K562 (cell line): ENCODE data around the gene LRP1B. TPM values are rescaled to one million over a fixed set of nuclear protein-coding genes. Genes with fewer than 3 reads are reported as not detected.

Experiments
- ATAC-seq: fragments of 200-7000 bp; cut with Tn5 transposase; 3 replicates; pipeline ENCODE4 v1.9.1; 2020; ENCODE audit warnings: moderate library complexity
- BruUV-seq: library from RNA; stranded (reverse); fragments of 400-500 nt; replicated peaks from 2 replicates; lab custom pipeline; 2021; lab: Mats Ljungman, UMichigan
- CTCF ChIA-PET: fragments of 300-600 bp; formaldehyde crosslinking; extraction: SDS; loops from one replicate; lab custom pipeline; 2021; ENCODE audit warnings: low intra/inter-chr PET ratio; lab: Yijun Ruan, JAX
- POLR2A ChIA-PET: fragments of 300-600, 350-650 bp; sonication (Branson Sonifier 250); formaldehyde crosslinking; extraction: SDS; loops from one replicate; lab custom pipeline; 2021; ENCODE audit warnings: antibody characterized with exemption, inconsistent platforms; lab: Yijun Ruan, JAX
- DNase-seq, 4 experiments: peaks; one replicate each; pipeline versions ENCODE4 v3.0.0 to v3.0.0-alpha.2; 2011 to 2018; ENCODE audit warnings: low spot score in 3 of 4, mixed read lengths in 3 of 4; ENCODE audit errors: extremely low read depth in 1 of 4
- FAIRE-seq: peaks from 2 replicates; lab custom pipeline; 2011; peaks lifted over from hg19 to GRCh38; lab: Jason Lieb, UNC
- H2AFZ ChIP-seq: 2 replicates; pipeline ENCODE4 v1.6.0; 2011; ENCODE audit warnings: low read depth, low read length, control low read depth, inconsistent platforms
- H3K27ac ChIP-seq: fragments of 200-600 bp; 3 replicates; pipeline ENCODE4 v1.8.0; 2011; ENCODE audit warnings: low read depth, mild to moderate bottlenecking, control low read depth, inconsistent platforms, low read length, moderate library complexity, mixed read lengths; ENCODE audit errors: extremely low read depth
- H3K27me3 ChIP-seq, 2 experiments: fragments of 300-600 bp in 1 of 2; 2 replicates in 1 of 2; 3 replicates in 1 of 2; pipeline versions ENCODE4 v1.6.0 to v1.8.0; 2011; ENCODE audit warnings: inconsistent platforms in 2 of 2, low read length in 2 of 2, mild to moderate bottlenecking in 1 of 2, mixed read lengths in 1 of 2, moderate library complexity in 1 of 2; ENCODE audit not compliant: control insufficient read depth in 2 of 2, insufficient read depth in 2 of 2
- H3K36me3 ChIP-seq: fragments of 300-600 bp; 3 replicates; pipeline ENCODE4 v1.8.0; 2011; ENCODE audit warnings: mild to moderate bottlenecking, low read length, inconsistent platforms; ENCODE audit not compliant: control insufficient read depth, insufficient read depth
- H3K4me1 ChIP-seq, 2 experiments: fragments of 200-600 bp in 1 of 2; replicated peaks in 1 of 2; 2 replicates in 1 of 2; 3 replicates in 1 of 2; pipeline versions ENCODE4 v1.5.1 to v1.8.0; 2011; ENCODE audit warnings: inconsistent platforms in 2 of 2, low read length in 2 of 2, mild to moderate bottlenecking in 1 of 2, mixed read lengths in 1 of 2, moderate library complexity in 1 of 2; ENCODE audit not compliant: control insufficient read depth in 2 of 2, insufficient read depth in 2 of 2
- H3K4me2 ChIP-seq: 2 replicates; pipeline ENCODE4 v1.6.1; 2011; ENCODE audit warnings: low read length, control low read depth, inconsistent platforms, mixed read lengths; ENCODE audit not compliant: insufficient read depth
- H3K4me3 ChIP-seq: fragments of 200-600 bp; sonication (generic), shearing (Covaris generic); 2 replicates; pipeline ENCODE4 v1.5.1; 2016; ENCODE audit warnings: control low read depth, inconsistent platforms
- H3K79me2 ChIP-seq: fragments of 200-600 bp; 3 replicates; pipeline ENCODE4 v1.8.0; 2011; ENCODE audit warnings: low read length, inconsistent platforms; ENCODE audit not compliant: control insufficient read depth, insufficient read depth
- H3K9ac ChIP-seq, 2 experiments: 2 replicates each; pipeline versions ENCODE4 v1.6.0 to v1.6.1; 2011; ENCODE audit warnings: low read depth in 2 of 2, low read length in 2 of 2, control low read depth in 1 of 2, inconsistent platforms in 1 of 2, mild to moderate bottlenecking in 1 of 2, mixed read lengths in 1 of 2; ENCODE audit not compliant: insufficient read depth in 1 of 2
- H3K9me1 ChIP-seq: one replicate; pipeline ENCODE4 v1.6.0; 2011; ENCODE audit warnings: inconsistent platforms, mild to moderate bottlenecking, low read length, moderate library complexity; ENCODE audit not compliant: control insufficient read depth, insufficient read depth
- H3K9me3 ChIP-seq: replicated peaks from 2 replicates; pipeline ENCODE4 v1.5.1; 2011; ENCODE audit warnings: low read depth, low read length, inconsistent platforms; ENCODE audit not compliant: control insufficient read depth, insufficient read depth
- H4K20me1 ChIP-seq: replicated peaks from 2 replicates; pipeline ENCODE4 v1.6.1; 2011; ENCODE audit warnings: low read length, inconsistent platforms, mixed read lengths; ENCODE audit not compliant: control insufficient read depth, insufficient read depth
- ATF6 ChIP-seq: sonication (generic); formaldehyde crosslinking; IDR thresholded peaks from 2 replicates; pipeline ENCODE4 v1.4.0; 2020; ENCODE audit warnings: mild to moderate bottlenecking, missing genetic modification reagents
- HSF4 ChIP-seq: fragments of 250-450 bp; sonication (Bioruptor Pico); IDR thresholded peaks from 2 replicates; pipeline ENCODE4 v2.1.2; 2022; ENCODE audit warnings: mild to moderate bottlenecking, moderate library complexity, borderline replicate concordance
- NR1H2 ChIP-seq: sonication (generic); formaldehyde crosslinking; IDR thresholded peaks from 2 replicates; pipeline ENCODE4 v1.4.0; 2020; ENCODE audit warnings: mild to moderate bottlenecking, missing genetic modification reagents
- SUPT5H ChIP-seq: fragments of 450-650 bp; IDR thresholded peaks from 2 replicates; pipeline ENCODE4 v1.6.1; 2016
- ZFP36 ChIP-seq: fragments of 150-350 bp; IDR thresholded peaks from 2 replicates; pipeline ENCODE4 v1.6.1; 2018; ENCODE audit warnings: low read length, low read depth; ENCODE audit not compliant: partially characterized antibody
- WGBS: fragments of 100-300 bp; shearing (Covaris generic); methylation state at CpG from one replicate; pipeline ENCODE4 v1.1.6; 2016; ENCODE audit warnings: low coverage, mixed read lengths; ENCODE audit not compliant: insufficient coverage; ENCODE audit errors: missing lambda C conversion rate; 5-methylcytosine and 5-hydroxymethylcytosine counted together
- in situ Hi-C: fragments of 300-500 bp; cut with MboI; formaldehyde crosslinking; loops from 4 replicates; pipeline ENCODE4 v1.15.0; 2018; ENCODE audit warnings: inconsistent platforms, mixed read lengths
- intact Hi-C: fragments of 100-400 bp; cut with micrococcal nuclease; formaldehyde crosslinking; loops from 2 replicates; pipeline ENCODE4 v1.14.2; 2022
- polyA plus RNA-seq, 8 experiments: library from polyadenylated mRNA; depleted of rRNA in 4 of 8; stranded (reverse) in 5 of 8; unstranded in 3 of 8; fragments of >200 nt; fragmentation: Nextera tagmentation in 2 of 8; fragmentation: Illumina TruSeq in 1 of 8; extraction: Ambion mirVana in 2 of 8; extraction: Trizol in 1 of 8; gene quantifications; 2 replicates each; pipeline versions ENCODE4 v1.2.1 to v1.2.3, GENCODE V29; 2011 to 2014; ENCODE audit warnings: inconsistent platforms in 1 of 8, missing spikeins in 1 of 8
- total RNA-seq, 7 experiments: library from RNA; depleted of rRNA in 6 of 7; stranded (reverse); fragments of >200 nt in 6 of 7; fragmentation: Illumina TruSeq in 2 of 7; extraction: Trizol in 2 of 7; gene quantifications; 2 replicates each; pipeline versions ENCODE4 v1.2.1 to v1.2.3, GENCODE V29; 2011 to 2021; ENCODE audit warnings: low replicate concordance in 1 of 7
- TF ChIP-seq, protein P1 (sequence below): fragments of 450-650 bp; conservative IDR thresholded peaks from 2 replicates; pipeline ENCODE4 v1.6.1; 2016; ENCODE audit warnings: missing genetic modification characterization, low read depth, mild to moderate bottlenecking, control low read depth, missing compliant biosample characterization

The LRP1B gene
- total and polyA plus RNA-seq, 9 of the 15 experiments (the other 6 are each of a cell fraction or from before 2014, with no cell fraction given), result not detected

GRCh38 chr2:140454717-140455116 is 1676.1 kb downstream of the LRP1B start:
- Histone ChIP-seq H3K36me3 (no peaks in the 10 kb centered on the region), H3K9me3 (no peaks in the 10 kb centered on the region), H3K4me1 (no peaks in the 10 kb centered on the region), H2AFZ (no peak overlapping the region), H3K4me3 (no peak overlapping the region), H3K9me1 (no peaks in the 10 kb centered on the region), H4K20me1 (no peaks in the 10 kb centered on the region), H3K79me2 (no peaks in the 10 kb centered on the region), H3K27ac (no peak overlapping the region), H3K27me3 (no peaks in the 10 kb centered on the region), H3K4me2 (no peak overlapping the region), H3K9ac (no peak overlapping the region)
- 2% methylated on average over 3 of the region's 3 CpGs for WGBS
- BruUV-seq, result no TSS peak
- TF ChIP-seq NR1H2 (CRISPR knock-in tag) (no peak), ZFP36 (no peak), ATF6 (CRISPR knock-in tag) (no peak), SUPT5H (no peak), HSF4 (CRISPR knock-in tag) (no peak)
- TF ChIP-seq, protein P1, sequence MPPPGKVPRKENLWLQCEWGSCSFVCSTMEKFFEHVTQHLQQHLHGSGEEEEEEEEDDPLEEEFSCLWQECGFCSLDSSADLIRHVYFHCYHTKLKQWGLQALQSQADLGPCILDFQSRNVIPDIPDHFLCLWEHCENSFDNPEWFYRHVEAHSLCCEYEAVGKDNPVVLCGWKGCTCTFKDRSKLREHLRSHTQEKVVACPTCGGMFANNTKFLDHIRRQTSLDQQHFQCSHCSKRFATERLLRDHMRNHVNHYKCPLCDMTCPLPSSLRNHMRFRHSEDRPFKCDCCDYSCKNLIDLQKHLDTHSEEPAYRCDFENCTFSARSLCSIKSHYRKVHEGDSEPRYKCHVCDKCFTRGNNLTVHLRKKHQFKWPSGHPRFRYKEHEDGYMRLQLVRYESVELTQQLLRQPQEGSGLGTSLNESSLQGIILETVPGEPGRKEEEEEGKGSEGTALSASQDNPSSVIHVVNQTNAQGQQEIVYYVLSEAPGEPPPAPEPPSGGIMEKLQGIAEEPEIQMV, result no peak
- in situ Hi-C loops, result no loop called here
- FAIRE-seq, result no peak
- POLR2A ChIA-PET, result no interaction called here
- no peak for ATAC-seq
- no peak for DNase-seq
- intact Hi-C loops, result no loop called here
- CTCF ChIA-PET, result no interaction called here
